Measurements from ENCODE around the gene PLEKHH2.
A peak's percentile ranks its signal among the peaks of the same experiment; 100 is the strongest.

The PLEKHH2 gene

GRCh38 chr2:43758739-43759138, 121.7 kb downstream of the PLEKHH2 start:
- Mint-ChIP-seq H3K4me1 (no peaks in the 10 kb centered on the region), H3K9me3 (no peaks in the 10 kb centered on the region), H3K4me3 (no peak overlapping the region), H3K27ac (no peak overlapping the region), H3K36me3 (no peaks in the 10 kb centered on the region), H3K27me3 (peaks cover 1% of the 10 kb centered on the region)

GRCh38 chr2:43759195-43759594, 122.1 kb downstream of the PLEKHH2 start:
- no peak overlapping the region for H3K4me3 Mint-ChIP-seq
- H3K27ac Mint-ChIP-seq, result no peak overlapping the region
- H3K4me1 Mint-ChIP-seq, result no peaks in the 10 kb centered on the region
- no peaks in the 10 kb centered on the region for H3K36me3 Mint-ChIP-seq
- peaks cover 1% of the 10 kb centered on the region for H3K27me3 Mint-ChIP-seq
- no peaks in the 10 kb centered on the region for H3K9me3 Mint-ChIP-seq

GRCh38 chr2:43762286-43762685, 125.2 kb downstream of the PLEKHH2 start:
- H3K9me3 Mint-ChIP-seq, result no peaks in the 10 kb centered on the region
- H3K4me1 Mint-ChIP-seq, result no peaks in the 10 kb centered on the region
- H3K36me3 Mint-ChIP-seq, result no peaks in the 10 kb centered on the region
- H3K4me3 Mint-ChIP-seq, result no peak overlapping the region
- H3K27me3 Mint-ChIP-seq, result no peaks in the 10 kb centered on the region
- H3K27ac Mint-ChIP-seq, result no peak overlapping the region

GRCh38 chr2:43763091-43763490, 126.0 kb downstream of the PLEKHH2 start:
- no peak overlapping the region for H3K27ac Mint-ChIP-seq
- no peaks in the 10 kb centered on the region for H3K4me1 Mint-ChIP-seq
- H3K9me3 Mint-ChIP-seq, result no peaks in the 10 kb centered on the region
- no peaks in the 10 kb centered on the region for H3K36me3 Mint-ChIP-seq
- no peak overlapping the region for H3K4me3 Mint-ChIP-seq
- H3K27me3 Mint-ChIP-seq, result no peaks in the 10 kb centered on the region

GRCh38 chr2:43764086-43764705, 127.1 kb downstream of the PLEKHH2 start:
- H3K9me3 Mint-ChIP-seq, result no peaks in the 10 kb centered on the region

GRCh38 chr2:43766006-43766405, 128.9 kb downstream of the PLEKHH2 start:
- H3K4me3 Mint-ChIP-seq, result no peak overlapping the region
- no peaks in the 10 kb centered on the region for H3K27me3 Mint-ChIP-seq
- H3K36me3 Mint-ChIP-seq, result no peaks in the 10 kb centered on the region

More at GRCh38 chr2:43764086-43764705, 127.1 kb downstream of the PLEKHH2 start:
- Mint-ChIP-seq H3K4me3 (no peak overlapping the region), H3K27me3 (no peaks in the 10 kb centered on the region), H3K4me1 (no peaks in the 10 kb centered on the region), H3K27ac (no peak overlapping the region), H3K36me3 (no peaks in the 10 kb centered on the region)

GRCh38 chr2:43773876-43774613, 137.0 kb downstream of the PLEKHH2 start, which contains the start of gene DYNC2LI1:
Gene DYNC2LI1, plus strand, starts transcription at chr2:43774039. Its CDS starts 100 bp downstream, at chr2:43774139.
- Mint-ChIP-seq H3K9me3 (no peaks in the 10 kb centered on the region), H3K27me3 (no peaks in the 10 kb centered on the region), H3K36me3 (peaks cover 2% of the 10 kb centered on the region), H3K4me3 (peak within 1 kb of the TSS; percentile 99), H3K4me1 (peaks cover 28% of the 10 kb centered on the region), H3K27ac (peak within 1 kb of the TSS; percentile 91)

More at GRCh38 chr2:43766006-43766405, 128.9 kb downstream of the PLEKHH2 start:
- Mint-ChIP-seq H3K9me3 (no peaks in the 10 kb centered on the region), H3K27ac (peak overlapping the region; percentile 23), H3K4me1 (no peaks in the 10 kb centered on the region)

- Mint-ChIP-seq H3K9me3 (no peaks in the 10 kb centered on the region), H3K27ac (peak overlapping the region; percentile 11), H3K4me1 (peaks cover 28% of the 10 kb centered on the region), H3K27me3 (no peaks in the 10 kb centered on the region), H3K36me3 (peaks cover 6% of the 10 kb centered on the region), H3K4me3 (peak overlapping the region; percentile 99)
Observed at GRCh38 chr2:43774617-43775016, 137.6 kb downstream of the PLEKHH2 start.

GRCh38 chr2:43776324-43776723, 139.3 kb downstream of the PLEKHH2 start:
- Mint-ChIP-seq H3K36me3 (peaks cover 10% of the 10 kb centered on the region), H3K9me3 (no peaks in the 10 kb centered on the region)

GRCh38 chr2:43777306-43777926, 140.4 kb downstream of the PLEKHH2 start:
- Mint-ChIP-seq H3K27me3 (no peaks in the 10 kb centered on the region), H3K9me3 (no peaks in the 10 kb centered on the region), H3K4me3 (no peak overlapping the region), H3K4me1 (peaks cover 28% of the 10 kb centered on the region), H3K36me3 (peaks cover 10% of the 10 kb centered on the region), H3K27ac (no peak overlapping the region)

More at GRCh38 chr2:43776324-43776723, 139.3 kb downstream of the PLEKHH2 start:
- Mint-ChIP-seq H3K27ac (no peak overlapping the region), H3K4me3 (no peak overlapping the region), H3K4me1 (peaks cover 28% of the 10 kb centered on the region), H3K27me3 (no peaks in the 10 kb centered on the region)

GRCh38 chr2:43778233-43778632, 141.2 kb downstream of the PLEKHH2 start:
- Mint-ChIP-seq H3K4me1 (peaks cover 26% of the 10 kb centered on the region), H3K27me3 (no peaks in the 10 kb centered on the region), H3K36me3 (peaks cover 10% of the 10 kb centered on the region), H3K9me3 (no peaks in the 10 kb centered on the region), H3K4me3 (no peak overlapping the region), H3K27ac (no peak overlapping the region)

- Mint-ChIP-seq H3K9me3 (no peaks in the 10 kb centered on the region), H3K4me1 (peaks cover 12% of the 10 kb centered on the region), H3K4me3 (no peak overlapping the region), H3K27me3 (no peaks in the 10 kb centered on the region), H3K36me3 (peaks cover 6% of the 10 kb centered on the region), H3K27ac (peak overlapping the region; percentile 70)
Observed at GRCh38 chr2:43787895-43788294, 150.8 kb downstream of the PLEKHH2 start.

- H3K27ac Mint-ChIP-seq, result no peak overlapping the region
Observed at GRCh38 chr2:43788646-43789045, 151.6 kb downstream of the PLEKHH2 start.

GRCh38 chr2:43790147-43790546, 153.1 kb downstream of the PLEKHH2 start:
- Mint-ChIP-seq H3K27me3 (no peaks in the 10 kb centered on the region), H3K36me3 (peaks cover 8% of the 10 kb centered on the region), H3K4me3 (no peak overlapping the region), H3K27ac (no peak overlapping the region), H3K4me1 (peaks cover 12% of the 10 kb centered on the region), H3K9me3 (no peaks in the 10 kb centered on the region)

More at GRCh38 chr2:43788646-43789045, 151.6 kb downstream of the PLEKHH2 start:
- no peaks in the 10 kb centered on the region for H3K27me3 Mint-ChIP-seq
- no peak overlapping the region for H3K4me3 Mint-ChIP-seq
- H3K9me3 Mint-ChIP-seq, result no peaks in the 10 kb centered on the region
- H3K4me1 Mint-ChIP-seq, result peaks cover 12% of the 10 kb centered on the region
- peaks cover 6% of the 10 kb centered on the region for H3K36me3 Mint-ChIP-seq

- Mint-ChIP-seq H3K27ac (no peak overlapping the region), H3K4me1 (peaks cover 12% of the 10 kb centered on the region), H3K4me3 (no peak overlapping the region), H3K36me3 (peaks cover 8% of the 10 kb centered on the region), H3K27me3 (no peaks in the 10 kb centered on the region), H3K9me3 (no peaks in the 10 kb centered on the region)
Observed at GRCh38 chr2:43791035-43791765, 154.1 kb downstream of the PLEKHH2 start.

All from activated naive CD4-positive, alpha-beta T cell treated with anti-CD3 and anti-CD28 coated beads, Interleukin-2, amount 50 U/mL, for 24 hours (primary cell).